Chondrocyte (in vitro differentiated cells): ENCODE data around the gene BICDL1. TPM values are rescaled to one million over a fixed set of nuclear protein-coding genes. Genes with fewer than 3 reads are reported as not detected.

Experiments used
- DNase-seq: peaks from one replicate; pipeline ENCODE4 v3.0.0; 2021; ENCODE audit warnings: mixed read lengths, low spot score
- H3K27ac Mint-ChIP-seq: one replicate; pipeline ENCODE4 v1.8.0; 2021; ENCODE audit warnings: mild to moderate bottlenecking, moderate library complexity, mixed read lengths; ENCODE audit not compliant: unreplicated experiment
- H3K27me3 Mint-ChIP-seq: 2 replicates; pipeline ENCODE4 v1.8.0; 2021; ENCODE audit warnings: low read depth, mixed read lengths
- H3K36me3 Mint-ChIP-seq: 2 replicates; pipeline ENCODE4 v1.8.0; 2021; ENCODE audit warnings: low read depth, mixed read lengths
- H3K4me1 Mint-ChIP-seq: 2 replicates; pipeline ENCODE4 v1.8.0; 2021; ENCODE audit warnings: low read depth, mild to moderate bottlenecking, mixed read lengths
- H3K4me3 Mint-ChIP-seq: one replicate; pipeline ENCODE4 v1.8.0; 2021; ENCODE audit warnings: mild to moderate bottlenecking, moderate library complexity, mixed read lengths; ENCODE audit not compliant: unreplicated experiment
- H3K9me3 Mint-ChIP-seq: 2 replicates; pipeline ENCODE4 v1.8.0; 2021; ENCODE audit warnings: low read depth, mixed read lengths
- CTCF ChIP-seq: fragments of 200-600 bp; sonication (generic); IDR thresholded peaks from 2 replicates; pipeline ENCODE4 v1.5.0; 2021; ENCODE audit warnings: antibody characterized with exemption, mild to moderate bottlenecking, moderate library complexity
- total RNA-seq: library from RNA; stranded (reverse); gene quantifications from 3 replicates; pipeline ENCODE4 v1.2.1, GENCODE V29; 2021

BICDL1 gene
- total RNA-seq, 1 donor from 2014 or later = 0.45 TPM

- DNase-seq = no peak
- H3K4me3 Mint-ChIP-seq = no peak overlapping the region
- no peak overlapping the region for H3K27ac Mint-ChIP-seq
- peaks cover 37% of the 10 kb centered on the region for H3K27me3 Mint-ChIP-seq
- no peaks in the 10 kb centered on the region for H3K4me1 Mint-ChIP-seq
- H3K9me3 Mint-ChIP-seq = no peaks in the 10 kb centered on the region
- no peak for TF ChIP-seq CTCF
- H3K36me3 Mint-ChIP-seq = no peaks in the 10 kb centered on the region
Measured at GRCh38 chr12:120064054-120064940, 75.3 kb downstream of the BICDL1 start.

- Mint-ChIP-seq H3K27ac (no peak overlapping the region), H3K4me3 (no peak overlapping the region), H3K36me3 (no peaks in the 10 kb centered on the region), H3K27me3 (peaks cover 32% of the 10 kb centered on the region), H3K9me3 (no peaks in the 10 kb centered on the region), H3K4me1 (no peaks in the 10 kb centered on the region)
- no peak for TF ChIP-seq CTCF
- no peak for DNase-seq
Measured at GRCh38 chr12:120065472-120065871, 76.4 kb downstream of the BICDL1 start.

DNA sequence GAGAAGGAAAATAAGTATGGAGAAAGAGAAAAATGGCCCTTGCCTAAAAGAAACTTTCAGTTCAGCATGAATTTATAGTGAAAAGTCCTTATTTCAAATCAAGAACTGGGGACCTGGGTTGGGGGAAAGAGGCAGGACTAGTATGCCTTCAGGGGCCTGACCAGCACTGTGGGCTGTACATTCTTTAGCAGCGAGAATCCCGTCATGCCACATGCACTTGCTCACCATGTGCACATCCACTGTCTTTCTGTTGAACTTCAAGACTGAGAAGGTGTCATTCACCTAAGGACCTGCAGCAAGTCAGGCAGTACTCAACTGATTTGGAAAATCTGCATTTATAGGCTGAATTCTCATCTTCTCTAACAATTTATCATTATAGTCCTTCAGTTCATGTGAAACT, 77.3 kb downstream of the BICDL1 start:
- no peak for TF ChIP-seq CTCF
- DNase-seq = no peak
- peaks cover 26% of the 10 kb centered on the region for H3K27me3 Mint-ChIP-seq
- no peaks in the 10 kb centered on the region for H3K36me3 Mint-ChIP-seq
- H3K27ac Mint-ChIP-seq = no peak overlapping the region
- H3K4me3 Mint-ChIP-seq = no peak overlapping the region
- H3K4me1 Mint-ChIP-seq = no peaks in the 10 kb centered on the region
- no peaks in the 10 kb centered on the region for H3K9me3 Mint-ChIP-seq

GRCh38 chr12:120067084-120067869, 78.2 kb downstream of the BICDL1 start:
- Mint-ChIP-seq H3K27ac (no peak overlapping the region), H3K4me1 (no peaks in the 10 kb centered on the region), H3K36me3 (no peaks in the 10 kb centered on the region), H3K9me3 (no peaks in the 10 kb centered on the region), H3K27me3 (peaks cover 24% of the 10 kb centered on the region), H3K4me3 (no peak overlapping the region)
- DNase-seq = no peak
- no peak for TF ChIP-seq CTCF

GRCh38 chr12:120067901-120068300, 78.9 kb downstream of the BICDL1 start:
- Mint-ChIP-seq H3K27me3 (peaks cover 24% of the 10 kb centered on the region), H3K4me1 (no peaks in the 10 kb centered on the region), H3K9me3 (no peaks in the 10 kb centered on the region), H3K4me3 (no peak overlapping the region), H3K27ac (no peak overlapping the region), H3K36me3 (no peaks in the 10 kb centered on the region)
- no peak for DNase-seq
- TF ChIP-seq CTCF = no peak
